Measurements from ENCODE around the gene RBBP8NL. TPM values are rescaled to one million over a fixed set of nuclear protein-coding genes. Genes with fewer than 3 reads are reported as not detected.

Gene RBBP8NL
- total RNA-seq, 4 donors from 2014 or later, result not detected

DNA sequence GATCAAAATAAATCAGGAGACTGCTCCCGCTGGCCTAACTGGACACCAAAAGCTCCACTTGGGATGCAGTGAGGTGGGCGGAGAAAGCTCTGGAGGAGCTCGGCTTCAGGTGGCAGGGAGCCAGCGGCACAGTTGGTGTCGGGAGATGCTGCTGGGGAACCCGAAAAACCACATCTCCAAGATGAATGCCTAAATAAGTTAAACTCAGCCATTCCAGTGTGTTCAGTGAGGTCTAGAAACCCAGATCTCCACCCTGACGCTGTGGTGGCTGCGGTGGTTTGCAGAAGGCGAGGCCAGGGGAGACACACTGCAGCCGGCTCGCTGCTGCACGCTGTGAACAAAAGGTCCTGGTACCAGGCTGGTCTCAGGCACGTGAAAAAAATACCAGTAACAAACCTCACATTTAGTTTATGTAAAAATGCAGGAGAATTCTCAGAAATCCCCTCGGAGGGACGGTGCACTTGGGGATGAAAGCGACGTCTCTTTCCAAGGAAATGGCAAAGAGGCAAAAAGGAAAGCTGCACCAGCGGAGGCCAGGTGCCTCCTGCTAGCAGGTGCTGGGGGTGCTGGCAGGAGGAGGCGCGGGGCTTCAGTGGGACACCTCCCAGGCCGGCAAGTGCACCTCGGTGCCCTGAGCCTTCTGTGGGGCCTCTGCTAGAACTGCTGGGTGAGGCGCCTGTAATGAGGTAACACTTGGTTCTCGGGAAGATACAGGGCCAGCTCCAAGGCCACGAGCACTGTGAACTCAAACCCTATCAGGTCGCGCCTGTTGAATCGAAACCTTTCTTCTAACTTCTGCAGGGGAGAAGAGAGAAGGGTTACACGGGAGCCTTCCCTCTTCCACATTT, 36.8 kb downstream of the RBBP8NL start:
- 81% methylated on average over 29 of the region's 29 CpGs for WGBS
- intact Hi-C loops (cut with DNase I), result no loop called here
- no peak for DNase-seq (ENCODE audit: extremely low spot score)
- TF ChIP-seq EP300 (IDR thresholded peaks at IDR 0.05) (no peak), POLR2A (IDR thresholded peaks at IDR 0.05; ENCODE audit: low read depth) (no peak), POLR2AphosphoS5 (IDR thresholded peaks at IDR 0.05) (no peak)
- TF ChIP-seq, protein P1, sequence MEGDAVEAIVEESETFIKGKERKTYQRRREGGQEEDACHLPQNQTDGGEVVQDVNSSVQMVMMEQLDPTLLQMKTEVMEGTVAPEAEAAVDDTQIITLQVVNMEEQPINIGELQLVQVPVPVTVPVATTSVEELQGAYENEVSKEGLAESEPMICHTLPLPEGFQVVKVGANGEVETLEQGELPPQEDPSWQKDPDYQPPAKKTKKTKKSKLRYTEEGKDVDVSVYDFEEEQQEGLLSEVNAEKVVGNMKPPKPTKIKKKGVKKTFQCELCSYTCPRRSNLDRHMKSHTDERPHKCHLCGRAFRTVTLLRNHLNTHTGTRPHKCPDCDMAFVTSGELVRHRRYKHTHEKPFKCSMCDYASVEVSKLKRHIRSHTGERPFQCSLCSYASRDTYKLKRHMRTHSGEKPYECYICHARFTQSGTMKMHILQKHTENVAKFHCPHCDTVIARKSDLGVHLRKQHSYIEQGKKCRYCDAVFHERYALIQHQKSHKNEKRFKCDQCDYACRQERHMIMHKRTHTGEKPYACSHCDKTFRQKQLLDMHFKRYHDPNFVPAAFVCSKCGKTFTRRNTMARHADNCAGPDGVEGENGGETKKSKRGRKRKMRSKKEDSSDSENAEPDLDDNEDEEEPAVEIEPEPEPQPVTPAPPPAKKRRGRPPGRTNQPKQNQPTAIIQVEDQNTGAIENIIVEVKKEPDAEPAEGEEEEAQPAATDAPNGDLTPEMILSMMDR (IDR thresholded peaks at IDR 0.05), result no peak
- Histone ChIP-seq H3K36me3 (peaks cover 3 to 77% (median 73%) of the 10 kb centered on the region in 4 donors), H3K27me3 (no peaks in the 10 kb centered on the region), H3K4me3 (no peak overlapping the region), H3K9me3 (no peaks in the 10 kb centered on the region), H3K4me1 (peaks cover 18 to 26% (median 21%) of the 10 kb centered on the region in 4 donors), H3K27ac (replicated peaks in 1 of 4) (no peak overlapping the region)

DNA sequence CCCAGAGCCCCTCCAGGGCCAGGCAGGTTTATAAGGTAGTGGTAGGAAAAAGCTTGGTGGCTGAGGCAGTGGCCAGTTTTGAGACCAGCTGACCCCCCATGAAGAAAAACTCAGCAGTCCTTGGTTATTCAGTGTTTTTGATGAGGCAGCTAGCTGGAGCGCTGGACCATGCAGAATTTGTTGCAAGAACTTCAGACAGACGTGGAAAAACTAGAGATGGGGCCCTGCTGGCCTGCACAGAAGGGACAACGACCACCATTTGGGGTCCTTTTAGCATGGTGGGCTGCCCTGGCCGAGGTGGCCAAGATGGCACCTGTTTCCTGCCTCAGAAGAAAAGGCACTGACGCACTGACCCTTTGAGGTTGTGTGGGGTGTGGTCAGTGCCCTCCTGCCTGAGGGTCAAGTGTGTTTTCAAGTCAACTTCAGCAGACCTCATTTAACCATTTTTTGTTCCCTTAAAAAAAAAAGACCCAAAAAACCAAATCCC, 37.7 kb downstream of the RBBP8NL start:
- H3K4me1 ChIP-seq, result peaks cover 24 to 35% (median 28%) of the 10 kb centered on the region in 4 donors
- no peak overlapping the region for H3K27ac ChIP-seq (replicated peaks in 1 of 4)
- H3K27me3 ChIP-seq, result no peaks in the 10 kb centered on the region
- no peaks in the 10 kb centered on the region for H3K9me3 ChIP-seq
- H3K36me3 ChIP-seq, result peaks cover 3 to 69% (median 65%) of the 10 kb centered on the region in 4 donors
- intact Hi-C loops (cut with DNase I), result no loop called here
- TF ChIP-seq, protein P1 (IDR thresholded peaks at IDR 0.05), result no peak
- TF ChIP-seq POLR2A (IDR thresholded peaks at IDR 0.05; ENCODE audit: low read depth) (no peak), POLR2AphosphoS5 (IDR thresholded peaks at IDR 0.05) (no peak), EP300 (IDR thresholded peaks at IDR 0.05) (no peak)
- H3K4me3 ChIP-seq, result no peak overlapping the region
- 69% methylated on average over 5 of the region's 5 CpGs for WGBS
- no peak for DNase-seq (ENCODE audit: extremely low spot score)

- WGBS, result 79% methylated on average over 11 of the region's 11 CpGs
- Histone ChIP-seq H3K36me3 (peaks cover 3 to 63% (median 59%) of the 10 kb centered on the region in 4 donors), H3K27ac (replicated peaks in 1 of 4) (no peak overlapping the region), H3K4me3 (no peak overlapping the region), H3K9me3 (no peaks in the 10 kb centered on the region), H3K27me3 (no peaks in the 10 kb centered on the region), H3K4me1 (peaks cover 24 to 36% (median 28%) of the 10 kb centered on the region in 4 donors)
- no peak for DNase-seq (ENCODE audit: extremely low spot score)
- intact Hi-C loops (cut with DNase I), result no loop called here
- TF ChIP-seq, protein P1 (IDR thresholded peaks at IDR 0.05), result no peak
- TF ChIP-seq POLR2AphosphoS5 (IDR thresholded peaks at IDR 0.05) (no peak), EP300 (IDR thresholded peaks at IDR 0.05) (no peak), POLR2A (IDR thresholded peaks at IDR 0.05; ENCODE audit: low read depth) (no peak)
Measured at GRCh38 chr20:62388839-62389600, 38.3 kb downstream of the RBBP8NL start.

- Histone ChIP-seq H3K4me3 (peak overlapping the region; percentile 85 to 100 (median 91)), H3K27me3 (no peaks in the 10 kb centered on the region), H3K27ac (replicated peaks in 1 of 4) (peak overlapping the region in 3 of 4 donors; percentile 90 to 97 (median 91)), H3K9me3 (no peaks in the 10 kb centered on the region), H3K36me3 (peaks cover 2 to 54% (median 49%) of the 10 kb centered on the region in 4 donors), H3K4me1 (peaks cover 24 to 36% (median 28%) of the 10 kb centered on the region in 4 donors)
- WGBS, result 70% methylated on average over 13 of the region's 20 CpGs
- DNase-seq (ENCODE audit: extremely low spot score), result no peak
- intact Hi-C loops (cut with DNase I), result no loop called here
- TF ChIP-seq EP300 (IDR thresholded peaks at IDR 0.05) (no peak), POLR2A (IDR thresholded peaks at IDR 0.05; ENCODE audit: low read depth) (no peak), POLR2AphosphoS5 (IDR thresholded peaks at IDR 0.05) (no peak)
- TF ChIP-seq, protein P1 (IDR thresholded peaks at IDR 0.05), result no peak
Measured at GRCh38 chr20:62387933-62388635, 39.3 kb downstream of the RBBP8NL start.

All from esophagus muscularis mucosa (tissue), 4 donors.